ENCODE data around the gene RPS27. TPM values are rescaled to one million over a fixed set of nuclear protein-coding genes. Genes with fewer than 3 reads are reported as not detected.

RPS27 gene
- total RNA-seq, 3 donors from 2014 or later, result 1,116 to 1,231 (median 1,134) TPM

DNA sequence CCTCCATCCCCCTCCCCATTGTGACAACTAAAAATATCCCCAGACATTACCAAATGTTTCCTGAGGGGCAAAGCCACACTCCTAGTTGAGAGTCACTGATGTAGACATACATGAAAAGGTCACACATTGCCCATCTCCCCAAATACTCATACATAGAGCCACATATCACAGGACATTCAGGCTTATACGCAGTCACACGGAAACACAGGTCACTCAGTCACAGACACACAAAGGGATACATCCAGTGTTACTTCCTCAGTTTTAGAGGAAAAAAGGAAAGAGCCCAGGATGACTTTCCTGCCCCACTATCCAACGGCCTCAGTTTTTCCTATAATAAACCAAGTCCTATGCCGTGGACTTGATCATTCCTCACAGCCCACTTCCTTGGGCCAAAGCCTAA lies 29.1 kb upstream of the RPS27 start:
- H3K9me3 ChIP-seq, result no peaks in the 10 kb centered on the region
- TF ChIP-seq, protein P1, sequence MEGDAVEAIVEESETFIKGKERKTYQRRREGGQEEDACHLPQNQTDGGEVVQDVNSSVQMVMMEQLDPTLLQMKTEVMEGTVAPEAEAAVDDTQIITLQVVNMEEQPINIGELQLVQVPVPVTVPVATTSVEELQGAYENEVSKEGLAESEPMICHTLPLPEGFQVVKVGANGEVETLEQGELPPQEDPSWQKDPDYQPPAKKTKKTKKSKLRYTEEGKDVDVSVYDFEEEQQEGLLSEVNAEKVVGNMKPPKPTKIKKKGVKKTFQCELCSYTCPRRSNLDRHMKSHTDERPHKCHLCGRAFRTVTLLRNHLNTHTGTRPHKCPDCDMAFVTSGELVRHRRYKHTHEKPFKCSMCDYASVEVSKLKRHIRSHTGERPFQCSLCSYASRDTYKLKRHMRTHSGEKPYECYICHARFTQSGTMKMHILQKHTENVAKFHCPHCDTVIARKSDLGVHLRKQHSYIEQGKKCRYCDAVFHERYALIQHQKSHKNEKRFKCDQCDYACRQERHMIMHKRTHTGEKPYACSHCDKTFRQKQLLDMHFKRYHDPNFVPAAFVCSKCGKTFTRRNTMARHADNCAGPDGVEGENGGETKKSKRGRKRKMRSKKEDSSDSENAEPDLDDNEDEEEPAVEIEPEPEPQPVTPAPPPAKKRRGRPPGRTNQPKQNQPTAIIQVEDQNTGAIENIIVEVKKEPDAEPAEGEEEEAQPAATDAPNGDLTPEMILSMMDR (IDR thresholded peaks at IDR 0.05), result no peak
- H3K4me3 ChIP-seq, result no peak overlapping the region
- ATAC-seq (no peak), DNase-seq (no peak)
- H3K36me3 ChIP-seq (ENCODE audit: low read depth), result no peaks in the 10 kb centered on the region
- H3K4me1 ChIP-seq (ENCODE audit: low read depth), result peaks cover 52% of the 10 kb centered on the region
- intact Hi-C loops (cut with DNase I, micrococcal nuclease), result no loop called here

DNA sequence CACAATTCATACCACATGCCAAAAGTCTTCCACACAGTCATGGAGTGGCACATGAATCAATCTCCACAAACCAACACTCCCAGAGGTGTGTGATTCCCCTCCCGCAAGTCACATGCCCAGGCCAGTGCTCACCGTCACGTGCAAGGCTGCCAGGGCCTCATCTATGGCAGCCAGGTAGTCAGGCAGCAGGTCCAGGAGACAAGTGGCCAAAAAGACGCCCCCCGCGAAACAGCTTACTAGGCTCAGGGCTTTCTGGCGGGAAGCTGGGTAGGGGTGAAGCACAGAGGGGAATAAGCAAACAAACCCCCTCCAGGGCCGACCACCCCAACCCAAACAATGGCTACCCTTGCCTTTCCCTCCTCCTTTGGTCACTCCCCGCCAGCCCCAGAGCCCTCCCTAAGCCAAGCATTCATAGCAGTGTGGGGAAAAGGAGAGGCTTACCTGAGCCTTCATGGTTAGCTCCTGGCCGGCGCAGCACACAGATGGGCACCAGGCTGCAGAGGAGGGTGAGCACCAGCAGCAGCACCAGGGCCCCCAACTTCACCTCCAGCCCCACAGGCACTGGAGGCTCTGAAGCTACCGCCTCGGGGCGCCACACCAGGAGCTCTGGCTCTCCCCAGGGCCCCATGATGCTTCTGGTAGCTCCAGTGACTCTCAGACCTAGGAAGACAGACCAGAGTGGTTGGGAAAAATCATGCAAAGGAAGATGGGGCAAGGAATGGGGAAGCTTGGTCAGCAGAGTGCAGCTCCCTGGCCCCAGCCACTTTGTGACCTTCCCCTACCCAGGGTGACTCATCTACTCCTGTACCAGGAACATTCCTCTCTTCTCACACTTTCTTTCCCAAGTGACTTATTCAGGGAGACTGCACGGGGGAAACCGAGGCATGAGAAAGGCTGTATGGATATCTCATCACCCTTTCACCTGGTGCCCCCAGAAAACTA lies 28.2 kb upstream of the RPS27 start:
- peak overlapping the region; percentile 66 for H3K4me3 ChIP-seq
- H3K9me3 ChIP-seq, result no peaks in the 10 kb centered on the region
- H3K4me1 ChIP-seq (ENCODE audit: low read depth), result peaks cover 45% of the 10 kb centered on the region
- TF ChIP-seq, protein P1 (IDR thresholded peaks at IDR 0.05), result no peak
- ATAC-seq (peak; percentile 4), DNase-seq (peak in 1 of 3 donors; percentile 53)
- H3K36me3 ChIP-seq (ENCODE audit: low read depth), result no peaks in the 10 kb centered on the region
- intact Hi-C loops (cut with DNase I, micrococcal nuclease), result no loop called here

DNA sequence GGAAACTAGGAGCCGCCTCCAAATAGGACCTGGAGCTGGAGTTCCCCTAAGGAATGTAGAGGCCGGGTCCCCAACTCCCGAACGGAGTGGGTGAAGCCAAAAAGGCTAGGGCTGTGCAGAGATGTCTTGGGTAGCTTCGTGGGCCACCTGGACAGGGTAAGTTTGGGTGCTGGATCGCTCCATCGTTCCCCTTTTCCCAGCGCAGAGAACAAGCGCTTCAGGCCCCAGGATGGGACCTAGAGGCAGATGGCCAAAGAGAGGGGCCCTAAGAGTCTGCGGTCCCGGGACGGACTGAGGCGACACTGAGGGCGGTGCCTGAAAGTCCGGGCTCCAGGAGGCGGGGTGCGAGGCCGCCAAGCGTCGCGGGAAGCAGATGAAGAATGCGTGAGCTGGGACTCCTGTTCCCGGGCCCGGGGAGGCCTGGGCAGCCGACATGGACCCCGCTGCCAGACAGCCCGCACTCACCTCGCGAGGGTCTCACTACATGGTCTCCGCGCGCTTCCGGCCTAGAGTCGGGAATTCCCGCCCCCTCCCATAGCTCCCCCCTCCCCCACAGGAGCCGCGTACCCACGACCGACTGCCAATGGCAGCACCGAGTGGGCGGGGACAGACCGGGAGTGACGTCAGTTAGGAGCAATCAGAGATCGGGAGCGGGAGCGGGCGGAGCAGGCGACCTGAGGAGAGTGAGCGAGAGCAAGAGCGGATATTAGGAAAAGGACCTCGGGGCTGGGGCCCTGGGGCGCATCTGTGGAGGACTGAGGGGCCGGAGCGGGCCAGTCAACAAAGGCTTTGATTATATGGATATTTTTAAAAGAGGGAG lies 27.3 kb upstream of the RPS27 start, which contains the start of gene SLC39A1:
TSS of gene SLC39A1 (minus strand) at position 508 of the 820 bp plus-strand sequence. CDS start 822 bp downstream, outside the sequence.
- H3K4me3 ChIP-seq, result peak within 1 kb of the TSS; percentile 66
- DNase-seq (peak; percentile 99 to 100 (median 100)), ATAC-seq (peak; percentile 80)
- intact Hi-C loops (cut with DNase I, micrococcal nuclease), result no loop called here
- no peaks in the 10 kb centered on the region for H3K9me3 ChIP-seq
- TF ChIP-seq, protein P1 (IDR thresholded peaks at IDR 0.05), result no peak
- H3K36me3 ChIP-seq (ENCODE audit: low read depth), result no peaks in the 10 kb centered on the region
- H3K4me1 ChIP-seq (ENCODE audit: low read depth), result peaks cover 42% of the 10 kb centered on the region

DNA sequence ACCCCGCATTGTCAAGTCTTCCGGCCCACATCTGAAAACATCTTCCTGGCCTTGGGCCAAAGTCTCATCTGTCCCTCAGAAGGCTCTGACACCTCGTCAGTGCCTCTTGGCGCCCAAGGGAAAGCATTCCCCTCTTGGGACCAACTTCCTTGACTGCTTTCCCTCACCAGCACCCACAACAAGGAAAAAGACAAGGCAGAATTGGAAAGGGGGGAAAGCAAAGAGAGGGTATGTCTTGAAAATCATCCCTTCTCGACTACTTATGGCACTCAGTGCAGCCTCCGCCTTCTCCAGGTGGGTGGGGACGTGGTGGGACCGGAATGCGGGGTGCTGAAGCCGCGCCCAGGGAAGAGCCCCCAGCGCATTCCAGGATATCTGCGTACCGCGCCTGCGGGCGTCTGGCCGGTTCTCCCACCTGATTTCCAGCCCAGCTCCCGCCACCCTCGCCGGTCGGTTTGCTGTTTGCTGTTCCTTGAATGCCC lies 26.7 kb upstream of the RPS27 start:
- TF ChIP-seq, protein P1 (IDR thresholded peaks at IDR 0.05), result no peak
- ATAC-seq (peak; percentile 9), DNase-seq (peak; percentile 69 to 79 (median 74))
- H3K4me1 ChIP-seq (ENCODE audit: low read depth), result peaks cover 47% of the 10 kb centered on the region
- no peaks in the 10 kb centered on the region for H3K36me3 ChIP-seq (ENCODE audit: low read depth)
- no peaks in the 10 kb centered on the region for H3K9me3 ChIP-seq
- H3K4me3 ChIP-seq, result peak overlapping the region; percentile 66
- intact Hi-C loops (cut with DNase I, micrococcal nuclease), result no loop called here
